ENCODE results near the gene HDAC9. TPM values are rescaled to one million over a fixed set of nuclear protein-coding genes. Genes with fewer than 3 reads are reported as not detected.

Gene HDAC9
- total RNA-seq, 4 donors from 2014 or later, result 3.0 to 14.0 (median 5.6) TPM

DNA sequence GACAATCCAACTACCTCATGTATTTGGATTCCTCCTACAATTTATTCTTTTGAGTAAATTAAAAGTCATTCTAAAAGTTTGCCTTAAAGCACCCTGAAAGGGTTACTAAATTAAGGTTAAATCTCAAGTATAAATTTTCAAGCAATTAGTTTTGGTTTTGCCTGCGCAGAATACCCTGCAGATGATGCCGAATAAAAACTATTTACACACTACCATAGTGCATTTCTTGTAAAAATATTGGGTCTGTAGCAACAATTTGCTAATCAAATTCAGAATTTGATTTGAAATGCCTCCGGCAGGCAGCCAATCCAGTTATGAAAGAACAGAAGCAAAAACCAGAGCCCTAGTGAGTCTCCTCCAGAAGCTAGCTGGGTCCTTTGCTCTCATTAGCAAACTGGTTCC, 499.7 kb downstream of the HDAC9 start:
- no peak for TF ChIP-seq POLR2A (IDR thresholded peaks at IDR 0.05)
- TF ChIP-seq, protein P1, sequence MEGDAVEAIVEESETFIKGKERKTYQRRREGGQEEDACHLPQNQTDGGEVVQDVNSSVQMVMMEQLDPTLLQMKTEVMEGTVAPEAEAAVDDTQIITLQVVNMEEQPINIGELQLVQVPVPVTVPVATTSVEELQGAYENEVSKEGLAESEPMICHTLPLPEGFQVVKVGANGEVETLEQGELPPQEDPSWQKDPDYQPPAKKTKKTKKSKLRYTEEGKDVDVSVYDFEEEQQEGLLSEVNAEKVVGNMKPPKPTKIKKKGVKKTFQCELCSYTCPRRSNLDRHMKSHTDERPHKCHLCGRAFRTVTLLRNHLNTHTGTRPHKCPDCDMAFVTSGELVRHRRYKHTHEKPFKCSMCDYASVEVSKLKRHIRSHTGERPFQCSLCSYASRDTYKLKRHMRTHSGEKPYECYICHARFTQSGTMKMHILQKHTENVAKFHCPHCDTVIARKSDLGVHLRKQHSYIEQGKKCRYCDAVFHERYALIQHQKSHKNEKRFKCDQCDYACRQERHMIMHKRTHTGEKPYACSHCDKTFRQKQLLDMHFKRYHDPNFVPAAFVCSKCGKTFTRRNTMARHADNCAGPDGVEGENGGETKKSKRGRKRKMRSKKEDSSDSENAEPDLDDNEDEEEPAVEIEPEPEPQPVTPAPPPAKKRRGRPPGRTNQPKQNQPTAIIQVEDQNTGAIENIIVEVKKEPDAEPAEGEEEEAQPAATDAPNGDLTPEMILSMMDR (IDR thresholded peaks at IDR 0.05 in 4 of 5, conservative IDR thresholded peaks at IDR 0.05 in 1 of 5), result no peak
- in situ Hi-C loops (cut with MboI; ENCODE audit: low sequenced_read_pairs in 4 of 4) (no loop called here), intact Hi-C loops (cut with DNase I; ENCODE audit: low total_unique reads) (no loop called here)
- H3K9me3 ChIP-seq, result no peaks in the 10 kb centered on the region
- H3K27ac ChIP-seq, result no peak overlapping the region
- H3K4me1 ChIP-seq, result no peaks in the 10 kb centered on the region
- ATAC-seq, result no peak
- H3K4me3 ChIP-seq, result no peak overlapping the region
- DNase-seq, result no peak
- H3K36me3 ChIP-seq, result no peaks in the 10 kb centered on the region
- no peaks in the 10 kb centered on the region for H3K27me3 ChIP-seq

DNA sequence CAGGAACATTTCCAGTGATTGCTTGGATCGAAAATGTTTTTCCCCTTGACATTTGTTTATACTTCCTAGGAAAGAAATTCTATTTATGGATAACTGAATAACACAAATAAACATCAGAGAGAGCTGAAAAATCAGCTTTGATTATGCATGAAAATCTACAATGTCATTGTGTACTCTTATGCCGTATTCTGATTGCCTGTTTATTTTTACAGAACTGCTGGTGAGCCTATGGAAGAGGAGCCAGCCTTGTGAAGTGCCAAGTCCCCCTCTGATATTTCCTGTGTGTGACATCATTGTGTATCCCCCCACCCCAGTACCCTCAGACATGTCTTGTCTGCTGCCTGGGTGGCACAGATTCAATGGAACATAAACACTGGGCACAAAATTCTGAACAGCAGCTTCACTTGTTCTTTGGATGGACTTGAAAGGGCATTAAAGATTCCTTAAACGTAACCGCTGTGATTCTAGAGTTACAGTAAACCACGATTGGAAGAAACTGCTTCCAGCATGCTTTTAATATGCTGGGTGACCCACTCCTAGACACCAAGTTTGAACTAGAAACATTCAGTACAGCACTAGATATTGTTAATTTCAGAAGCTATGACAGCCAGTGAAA, 500.4 kb downstream of the HDAC9 start:
- ATAC-seq (no peak), DNase-seq (no peak)
- H3K4me1 ChIP-seq, result no peaks in the 10 kb centered on the region
- no peak overlapping the region for H3K4me3 ChIP-seq
- H3K9me3 ChIP-seq, result no peaks in the 10 kb centered on the region
- in situ Hi-C loops (cut with MboI; ENCODE audit: low sequenced_read_pairs in 4 of 4), result no loop called here
- intact Hi-C loops (cut with DNase I; ENCODE audit: low total_unique reads), result no loop called here
- no peak for TF ChIP-seq POLR2A (IDR thresholded peaks at IDR 0.05)
- TF ChIP-seq, protein P1 (IDR thresholded peaks at IDR 0.05 in 4 of 5, conservative IDR thresholded peaks at IDR 0.05 in 1 of 5), result no peak
- no peaks in the 10 kb centered on the region for H3K27me3 ChIP-seq
- H3K27ac ChIP-seq, result no peak overlapping the region
- no peaks in the 10 kb centered on the region for H3K36me3 ChIP-seq

DNA sequence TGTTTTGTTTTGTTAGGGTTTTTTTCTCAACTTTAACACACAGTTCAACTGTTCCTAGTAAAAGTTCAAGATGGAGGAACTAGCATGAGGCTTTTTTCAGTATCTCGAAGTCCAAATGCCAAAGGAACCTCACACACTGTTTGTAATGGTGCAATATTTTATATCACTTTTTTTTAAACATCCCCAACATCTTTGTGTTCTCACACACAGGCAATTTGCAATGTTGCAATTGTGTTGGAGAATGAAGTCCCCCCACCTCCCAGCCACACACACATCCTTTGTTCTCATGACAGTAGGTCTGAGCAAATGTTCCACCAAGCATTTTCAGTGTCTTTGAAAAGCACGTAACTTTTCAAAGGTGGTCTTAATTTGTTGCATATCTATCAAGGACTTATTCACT, 501.0 kb downstream of the HDAC9 start:
- intact Hi-C loops (cut with DNase I; ENCODE audit: low total_unique reads), result no loop called here

DNA sequence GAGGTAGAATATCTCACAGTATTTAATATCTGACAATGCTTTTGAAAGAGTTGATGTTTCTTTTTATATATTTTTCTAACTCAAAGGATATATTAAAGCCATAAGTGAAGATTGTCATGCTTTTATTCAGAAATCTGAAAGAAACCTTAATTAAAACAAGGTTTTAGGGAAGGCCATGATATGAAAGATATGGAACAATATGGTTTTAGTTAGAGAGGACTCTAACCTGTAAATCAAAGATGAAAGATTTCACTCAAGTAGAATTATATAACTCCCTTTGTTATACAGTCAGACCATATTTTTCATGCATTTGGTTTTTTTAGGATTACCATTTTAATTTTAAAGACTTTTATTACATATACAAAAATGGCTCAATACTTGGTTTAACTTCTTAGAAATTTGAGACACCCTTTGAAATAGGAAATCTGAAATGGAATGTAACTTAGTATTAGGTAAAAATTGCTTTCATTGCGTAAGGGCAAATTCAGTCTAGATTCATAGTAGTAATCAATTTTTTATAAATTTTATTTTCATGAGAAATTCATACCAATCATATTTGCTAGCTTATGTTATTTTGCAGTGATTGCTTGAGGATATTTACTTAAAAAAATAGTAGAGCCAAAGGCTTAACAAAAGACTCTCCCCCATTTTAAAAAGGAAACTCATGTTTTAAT, 502.1 kb downstream of the HDAC9 start:
- Histone ChIP-seq H3K36me3 (no peaks in the 10 kb centered on the region), H3K27me3 (no peaks in the 10 kb centered on the region), H3K27ac (no peak overlapping the region), H3K9me3 (no peaks in the 10 kb centered on the region), H3K4me1 (no peaks in the 10 kb centered on the region), H3K4me3 (no peak overlapping the region)
- DNase-seq, result no peak
- in situ Hi-C loops (cut with MboI; ENCODE audit: low sequenced_read_pairs in 4 of 4) (no loop called here), intact Hi-C loops (cut with DNase I; ENCODE audit: low total_unique reads) (no loop called here)
- no peak for TF ChIP-seq POLR2A (IDR thresholded peaks at IDR 0.05)
- TF ChIP-seq, protein P1 (IDR thresholded peaks at IDR 0.05 in 4 of 5, conservative IDR thresholded peaks at IDR 0.05 in 1 of 5), result no peak
- ATAC-seq, result no peak

More for the DNA sequence above, 501.0 kb downstream of the HDAC9 start:
- Histone ChIP-seq H3K4me1 (no peaks in the 10 kb centered on the region), H3K4me3 (no peak overlapping the region), H3K27me3 (no peaks in the 10 kb centered on the region), H3K9me3 (no peaks in the 10 kb centered on the region), H3K27ac (no peak overlapping the region), H3K36me3 (no peaks in the 10 kb centered on the region)
- in situ Hi-C loops (cut with MboI; ENCODE audit: low sequenced_read_pairs in 4 of 4), result no loop called here
- ATAC-seq (no peak), DNase-seq (no peak)
- TF ChIP-seq, protein P1 (IDR thresholded peaks at IDR 0.05 in 4 of 5, conservative IDR thresholded peaks at IDR 0.05 in 1 of 5), result no peak
- TF ChIP-seq POLR2A (IDR thresholded peaks at IDR 0.05), result no peak
